Measurements from ENCODE around the gene CDCA7.
"Not testable (repeated sequence)": the region's sequence is repeated elsewhere in the genome, so short reads cannot be mapped to it uniquely, and the experiment has no call there.

Gene CDCA7

DNA sequence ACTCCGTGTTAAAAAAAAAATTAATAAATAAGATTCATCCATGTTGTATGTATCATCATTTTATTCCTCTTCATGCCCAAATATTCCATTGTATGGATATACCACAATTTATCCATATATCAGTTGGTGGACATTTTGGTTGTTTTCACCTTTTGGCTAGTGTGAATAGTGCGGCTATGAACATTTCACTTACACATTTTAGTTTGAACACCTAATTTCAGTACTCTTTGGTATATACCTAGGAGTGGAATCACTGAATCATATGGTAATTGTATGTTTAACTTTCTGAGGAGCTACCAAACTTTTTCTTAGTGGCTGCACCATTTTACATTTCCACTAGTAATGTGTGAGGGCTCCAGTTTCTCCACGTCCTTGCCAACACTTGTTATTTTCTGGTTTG, 20.0 kb downstream of the CDCA7 start:
- TF ChIP-seq ZNF8 (CRISPR knock-in tag; IDR thresholded peaks at IDR 0.05): 0 out of 2 replicates have a peak, but pooled peaks have one; percentile 38
- no peak for TF ChIP-seq OSR1 (CRISPR knock-in tag; IDR thresholded peaks at IDR 0.05)
- ATAC-seq: no peak

GRCh38 chr2:173385534-173385933, 30.9 kb downstream of the CDCA7 start:
- ATAC-seq: not testable (repeated sequence)

DNA sequence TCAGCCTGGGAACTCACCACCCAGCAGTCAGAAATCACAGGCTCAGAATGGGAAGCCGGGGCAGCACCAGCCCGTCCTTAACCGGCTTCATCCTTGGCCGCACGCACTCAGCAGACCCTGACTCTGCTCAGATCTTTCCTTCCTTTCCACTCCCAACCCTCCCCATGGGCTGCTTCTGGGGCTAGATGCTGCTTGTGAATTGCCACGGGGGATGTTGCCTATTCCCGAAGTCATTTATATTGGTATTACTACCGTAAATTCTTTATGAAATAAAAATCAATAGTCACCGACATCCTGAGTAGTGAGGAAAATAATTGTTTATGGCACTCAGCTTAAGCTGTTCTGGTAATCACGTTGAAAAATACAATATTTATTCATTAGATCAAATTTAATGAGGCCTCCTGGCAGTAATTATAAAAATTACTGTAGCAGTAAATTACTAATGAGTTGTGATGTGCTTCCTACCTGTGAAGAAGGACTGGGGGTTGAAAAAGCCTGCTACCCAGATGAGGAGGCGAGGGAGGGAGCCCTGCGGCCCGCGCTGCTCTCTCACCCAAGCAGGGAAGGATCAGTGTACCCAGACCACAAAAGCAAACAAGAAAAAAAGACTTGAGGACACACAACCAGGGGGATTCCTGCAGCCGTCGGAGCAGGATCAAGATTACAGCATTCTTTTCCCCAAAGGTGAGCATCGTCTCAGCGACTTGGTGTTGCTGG, 31.5 kb downstream of the CDCA7 start:
- ATAC-seq: no peak
- no peak for TF ChIP-seq ZNF8 (CRISPR knock-in tag; IDR thresholded peaks at IDR 0.05)
- no peak for TF ChIP-seq CSDC2 (CRISPR knock-in tag; IDR thresholded peaks at IDR 0.05)
- TF ChIP-seq TCF4 (CRISPR knock-in tag; IDR thresholded peaks at IDR 0.05; ENCODE audit: borderline replicate concordance): no peak
- TF ChIP-seq CSRNP3 (CRISPR knock-in tag; IDR thresholded peaks at IDR 0.05): no peak
- TF ChIP-seq ZC3H10 (CRISPR knock-in tag; IDR thresholded peaks at IDR 0.05): no peak
- no peak for TF ChIP-seq OSR1 (CRISPR knock-in tag; IDR thresholded peaks at IDR 0.05)
- TF ChIP-seq PPARA (CRISPR knock-in tag; IDR thresholded peaks at IDR 0.05; ENCODE audit: borderline replicate concordance): no peak
- no peak for TF ChIP-seq BACH2 (CRISPR knock-in tag; IDR thresholded peaks at IDR 0.05; ENCODE audit: borderline replicate concordance)
- TF ChIP-seq TSHZ2 (CRISPR knock-in tag; IDR thresholded peaks at IDR 0.05): no peak
- no peak for TF ChIP-seq ARNTL (CRISPR knock-in tag; IDR thresholded peaks at IDR 0.05; ENCODE audit: borderline replicate concordance, low read depth)
- TF ChIP-seq ZNF565 (CRISPR knock-in tag; conservative IDR thresholded peaks at IDR 0.05; ENCODE audit: low read depth): no peak

- ATAC-seq: no peak
- TF ChIP-seq ZFP3 (CRISPR knock-in tag; IDR thresholded peaks at IDR 0.05) (no peak), TOX (CRISPR knock-in tag; IDR thresholded peaks at IDR 0.05; ENCODE audit: borderline replicate concordance) (no peak), ZC3H10 (CRISPR knock-in tag; IDR thresholded peaks at IDR 0.05) (no peak), BACH2 (CRISPR knock-in tag; IDR thresholded peaks at IDR 0.05; ENCODE audit: borderline replicate concordance) (no peak), ZNF70 (CRISPR knock-in tag; IDR thresholded peaks at IDR 0.05) (no peak), ZNF565 (CRISPR knock-in tag; conservative IDR thresholded peaks at IDR 0.05; ENCODE audit: low read depth) (no peak), TCF4 (CRISPR knock-in tag; IDR thresholded peaks at IDR 0.05; ENCODE audit: borderline replicate concordance) (no peak), RARB (CRISPR knock-in tag; IDR thresholded peaks at IDR 0.05) (no peak), PPARA (CRISPR knock-in tag; IDR thresholded peaks at IDR 0.05; ENCODE audit: borderline replicate concordance) (no peak), CSDC2 (CRISPR knock-in tag; IDR thresholded peaks at IDR 0.05) (no peak), GLIS3 (CRISPR knock-in tag; IDR thresholded peaks at IDR 0.05) (no peak), TSHZ2 (CRISPR knock-in tag; IDR thresholded peaks at IDR 0.05) (no peak), PATZ1 (CRISPR knock-in tag; IDR thresholded peaks at IDR 0.05; ENCODE audit: borderline replicate concordance) (no peak), ARNTL (CRISPR knock-in tag; IDR thresholded peaks at IDR 0.05; ENCODE audit: borderline replicate concordance, low read depth) (no peak), ESRRG (CRISPR knock-in tag; IDR thresholded peaks at IDR 0.05) (no peak)
Observed at GRCh38 chr2:173386738-173387065, 32.0 kb downstream of the CDCA7 start.
